ENCODE measurements around the gene IDH3G. TPM values are rescaled to one million over a fixed set of nuclear protein-coding genes. Genes with fewer than 3 reads are reported as not detected.

Gene IDH3G
- total and polyA plus RNA-seq, 2 of the 8 experiments (the other 6 are each of a cell fraction or from before 2014, with no cell fraction given), result 39.4 to 66.7 TPM

DNA sequence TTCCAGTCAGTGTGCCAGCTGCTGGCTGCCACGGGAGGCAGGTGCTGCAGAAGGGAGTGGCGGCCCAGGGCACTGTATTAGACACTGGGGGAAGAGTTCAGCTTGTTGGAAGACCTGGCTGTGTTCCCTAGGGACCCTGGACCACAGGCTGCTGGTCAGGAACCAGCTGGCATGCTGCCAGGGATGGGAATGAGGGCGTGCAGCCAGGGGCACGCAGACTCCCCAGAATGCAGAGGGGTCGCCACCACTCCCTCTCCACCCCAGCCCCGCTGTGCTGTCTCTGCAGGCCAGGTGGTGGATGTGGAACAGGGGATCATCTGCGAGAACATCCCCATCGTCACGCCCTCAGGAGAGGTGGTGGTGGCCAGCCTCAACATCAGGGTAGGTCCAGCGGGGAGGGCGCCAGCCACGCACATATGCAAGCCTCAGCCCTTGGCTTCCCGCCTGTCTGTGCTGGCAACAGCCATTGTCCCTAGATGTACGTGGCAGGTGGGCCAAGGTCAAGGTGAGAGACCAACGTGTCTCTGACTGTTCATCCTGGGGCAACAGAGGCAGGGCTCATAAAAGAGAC is 57.2 kb downstream of the IDH3G start:
- Histone ChIP-seq H2BK15ac (ENCODE audit: low read length) (no peak overlapping the region), H3K23ac (ENCODE audit: insufficient read length) (no peak overlapping the region), H3K79me1 (ENCODE audit: low read depth, low read length) (no peaks in the 10 kb centered on the region), H3K56ac (replicated peaks; ENCODE audit: insufficient read length, low read depth, low read length) (no peak overlapping the region), H2AK5ac (ENCODE audit: low read depth, low read length) (no peak overlapping the region), H4K5ac (ENCODE audit: insufficient read length, low read depth, low read length) (no peak overlapping the region), H3K27ac (ENCODE audit: low read depth, low read length) (no peak overlapping the region), H3K36me3 (ENCODE audit: control insufficient read depth in 2 of 4, insufficient read depth in 4 of 4, low read length in 3 of 4) (no peaks in the 10 kb centered on the region), H3K79me2 (ENCODE audit: control insufficient read depth in 1 of 2, insufficient read depth in 2 of 2, low read length in 2 of 2) (no peaks in the 10 kb centered on the region), H2AFZ (ENCODE audit: low read length) (no peak overlapping the region), H2BK120ac (replicated peaks; ENCODE audit: low read depth, low read length) (no peak overlapping the region), H2BK20ac (ENCODE audit: low read length) (no peak overlapping the region), H3K9me3 (ENCODE audit: insufficient read depth in 2 of 2, low read depth in 1 of 2, low read length in 1 of 2) (no peaks in the 10 kb centered on the region), H3K27me3 (replicated peaks in 1 of 4; ENCODE audit: control insufficient read depth in 3 of 4, extremely low read depth in 1 of 4, insufficient read depth in 3 of 4, low read length in 3 of 4) (no peaks in the 10 kb centered on the region), H3K14ac (ENCODE audit: insufficient read length) (no peak overlapping the region), H3K4me2 (ENCODE audit: insufficient read depth in 1 of 2, low read depth in 2 of 2, low read length in 2 of 2) (no peak overlapping the region), H3K4me3 (ENCODE audit: extremely low read depth in 1 of 4, insufficient read depth in 2 of 4, low read depth in 3 of 4, low read length in 4 of 4) (no peak overlapping the region), H4K8ac (ENCODE audit: extremely low read depth, insufficient read depth, low read length) (no peak overlapping the region), H2BK12ac (ENCODE audit: low read depth, low read length) (no peak overlapping the region), H2BK5ac (ENCODE audit: low read depth, low read length) (no peak overlapping the region), H4K91ac (replicated peaks; ENCODE audit: insufficient read length, low read length) (no peak overlapping the region), H4K20me1 (replicated peaks in 1 of 2; ENCODE audit: control insufficient read depth in 1 of 2, insufficient read depth in 2 of 2, low read length in 2 of 2) (no peaks in the 10 kb centered on the region), H3K9ac (replicated peaks in 1 of 4; ENCODE audit: extremely low read depth in 1 of 4, low read depth in 3 of 4, low read length in 3 of 4) (no peak overlapping the region), H3K18ac (ENCODE audit: extremely low read depth, low read length) (no peak overlapping the region), H3K4ac (replicated peaks; ENCODE audit: insufficient read length, low read depth, low read length) (no peak overlapping the region), H3K4me1 (replicated peaks in 1 of 4; ENCODE audit: control insufficient read depth in 3 of 4, insufficient read depth in 4 of 4, low read length in 3 of 4) (peaks cover 0 to 4% (median 0%) of the 10 kb centered on the region in 4 experiments; a peak in 3 of 7 replicates), H3K23me2 (ENCODE audit: low read depth, low read length) (no peaks in the 10 kb centered on the region)
- FAIRE-seq (no peak), DNase-seq (ENCODE audit: low read depth in 1 of 2, low spot score in 2 of 2) (no peak)
- 89% methylated on average over 15 of the region's 15 CpGs; no CpG with 5 or more reads in 1 of the 2 experiments for WGBS, 2 experiments (ENCODE audit: extremely low coverage in 1 of 2, insufficient coverage in 1 of 2, insufficient read length in 1 of 2, insufficient replicate concordance in 2 of 2, low coverage in 1 of 2, low lambda C conversion rate in 2 of 2, missing lambda C conversion rate in 1 of 2)
- ChIA-PET CTCF (ENCODE audit: partially characterized antibody) (interaction anchor here (1.0 to 1.6 kb wide), 4 partner anchors 8 to 169 kb away, joined by 3 to 4 read pairs (median 3); no protein-coding TSS in a partner anchor), POLR2A (ENCODE audit: partially characterized antibody) (interaction anchor here (1.0 kb wide), 1 partner anchor 10 kb away, joined by 5 read pairs; no protein-coding TSS in a partner anchor)
- no peak for TF ChIP-seq SP2 (IDR thresholded peaks at IDR 0.05; ENCODE audit: low read length)
- no peak for TF ChIP-seq NRF1 (IDR thresholded peaks at IDR 0.05; ENCODE audit: low read depth, low read length)
- no peak for TF ChIP-seq EZH2 (IDR thresholded peaks at IDR 0.05; ENCODE audit: low read depth, low read length, severe bottlenecking)
- TF ChIP-seq TBP (IDR thresholded peaks at IDR 0.05; ENCODE audit: low read depth, low read length), result no peak

All from H1 (cell line).